SH-SY5Y (cell line): ENCODE data around the gene MAPT.
A peak's percentile ranks its signal among the peaks of the same experiment; 100 is the strongest.

ENCODE experiments used
- GATA2 ChIP-seq: IDR thresholded peaks from 2 replicates; pipeline ENCODE4 v1.6.1; 2011; ENCODE audit warnings: mild to moderate bottlenecking, low read depth, low read length
- GATA3 ChIP-seq: IDR thresholded peaks from 2 replicates; pipeline ENCODE4 v1.6.1; 2011; ENCODE audit warnings: low read depth, mild to moderate bottlenecking, low read length, moderate library complexity

The MAPT gene

GRCh38 chr17:45941395-45941794, 47.0 kb downstream of the MAPT start:
- TF ChIP-seq GATA2: no peak
- no peak for TF ChIP-seq GATA3

GRCh38 chr17:45942284-45942683, 47.9 kb downstream of the MAPT start:
- TF ChIP-seq GATA2 (no peak), GATA3 (no peak)

GRCh38 chr17:45946841-45947256, 52.5 kb downstream of the MAPT start:
- TF ChIP-seq GATA2 (no peak), GATA3 (no peak)

GRCh38 chr17:45948498-45948880, 54.1 kb downstream of the MAPT start:
- peak; percentile 40; the same call in 1 of the 2 replicates for TF ChIP-seq GATA2
- no peak for TF ChIP-seq GATA3

DNA sequence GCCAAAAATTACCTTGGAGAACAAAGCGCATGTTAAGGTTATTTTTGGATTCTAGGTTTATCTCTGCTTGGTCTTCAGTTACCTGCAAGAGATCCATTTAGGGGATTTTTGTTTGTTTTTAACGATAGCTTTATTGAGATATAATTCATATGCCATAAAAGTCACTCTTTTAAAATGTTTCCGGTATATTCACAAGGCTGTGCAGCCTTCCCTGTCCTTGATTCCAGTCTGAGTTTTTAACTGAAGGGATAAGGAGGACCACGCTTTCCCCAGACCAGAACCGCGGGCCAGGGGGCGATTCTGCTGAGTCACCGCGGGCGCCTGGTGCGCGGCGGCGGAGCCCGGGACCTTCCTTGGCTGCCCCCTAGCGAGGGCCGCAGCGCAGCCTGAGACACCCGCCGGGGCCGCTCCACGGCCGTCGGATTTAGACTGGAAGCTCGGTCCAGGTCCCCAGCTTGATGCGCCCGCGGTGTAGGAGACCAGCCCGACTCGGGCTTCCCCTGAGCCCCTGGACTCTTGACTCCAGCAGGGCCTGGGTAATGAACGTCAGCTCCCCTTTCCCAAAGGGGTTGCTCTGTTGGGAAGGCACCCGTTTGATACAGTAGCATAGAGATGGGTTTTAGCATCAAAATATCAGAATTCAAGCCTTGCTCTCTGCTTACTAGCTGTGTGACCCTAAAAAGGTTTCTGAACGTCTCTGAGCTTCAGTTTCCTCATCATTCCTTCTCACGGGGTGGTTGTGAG, 54.7 kb downstream of the MAPT start:
- TF ChIP-seq GATA3 (no peak), GATA2 (no peak)

- TF ChIP-seq GATA2 (no peak), GATA3 (no peak)
Measured at GRCh38 chr17:45949755-45950320, 55.5 kb downstream of the MAPT start.

GRCh38 chr17:45950888-45951287, 56.5 kb downstream of the MAPT start:
- TF ChIP-seq GATA3: no peak

GRCh38 chr17:45951403-45951802, 57.0 kb downstream of the MAPT start:
- 0 out of 2 replicates have a peak, but pooled peaks have one; percentile 32 for TF ChIP-seq GATA2
- no peak for TF ChIP-seq GATA3

- TF ChIP-seq GATA2 (no peak), GATA3 (no peak)
Measured at GRCh38 chr17:45951941-45952340, 57.6 kb downstream of the MAPT start.

DNA sequence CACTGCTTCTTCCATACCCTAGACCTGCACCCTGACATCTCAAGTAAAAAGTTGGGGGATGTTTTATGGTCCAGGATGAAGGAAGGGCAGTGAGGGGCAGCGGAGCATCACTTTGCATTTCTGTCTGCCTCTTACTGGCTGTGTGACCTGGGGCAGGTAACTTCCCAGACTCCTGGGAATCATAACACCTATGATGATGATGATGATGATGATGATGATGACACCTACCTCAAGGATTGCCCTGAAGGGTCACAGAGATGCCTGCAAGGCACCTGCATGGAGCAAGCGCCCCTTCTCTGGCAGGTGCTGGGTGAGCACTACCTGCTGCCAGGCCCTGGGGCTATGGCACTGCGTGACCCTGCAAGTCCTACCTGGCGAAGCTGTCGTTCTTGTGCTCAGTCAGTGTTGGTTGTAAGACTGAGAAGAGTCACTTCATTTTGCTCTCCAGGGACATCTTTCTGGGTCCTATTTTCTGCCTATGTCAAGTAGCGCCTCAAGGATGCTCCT, 58.5 kb downstream of the MAPT start:
- no peak for TF ChIP-seq GATA3
- no peak for TF ChIP-seq GATA2

- TF ChIP-seq GATA3 (no peak), GATA2 (no peak)
Measured at GRCh38 chr17:45953561-45953960, 59.2 kb downstream of the MAPT start.

DNA sequence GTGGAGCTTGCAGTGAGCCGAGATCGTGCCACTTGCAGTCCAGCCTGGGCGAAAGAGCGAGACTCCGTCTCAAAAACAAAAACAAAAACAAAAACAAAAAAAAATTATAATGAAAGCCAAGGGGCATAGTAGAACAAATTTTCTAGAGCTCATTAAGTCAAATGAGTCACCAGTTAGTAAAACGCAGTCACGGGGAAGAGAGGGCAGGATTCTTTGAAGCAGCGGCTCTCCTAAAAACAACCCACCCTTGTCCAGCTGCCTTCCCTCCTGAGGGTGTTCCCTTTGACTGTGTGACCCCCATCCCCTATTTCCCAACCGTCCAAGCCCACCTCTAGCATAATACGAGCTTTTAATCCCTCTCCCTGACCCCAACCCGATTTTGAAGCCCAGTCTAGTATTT, 60.6 kb downstream of the MAPT start:
- TF ChIP-seq GATA3: no peak
- no peak for TF ChIP-seq GATA2

- TF ChIP-seq GATA2 (no peak), GATA3 (no peak)
Measured at GRCh38 chr17:45955326-45955725, 61.0 kb downstream of the MAPT start.

DNA sequence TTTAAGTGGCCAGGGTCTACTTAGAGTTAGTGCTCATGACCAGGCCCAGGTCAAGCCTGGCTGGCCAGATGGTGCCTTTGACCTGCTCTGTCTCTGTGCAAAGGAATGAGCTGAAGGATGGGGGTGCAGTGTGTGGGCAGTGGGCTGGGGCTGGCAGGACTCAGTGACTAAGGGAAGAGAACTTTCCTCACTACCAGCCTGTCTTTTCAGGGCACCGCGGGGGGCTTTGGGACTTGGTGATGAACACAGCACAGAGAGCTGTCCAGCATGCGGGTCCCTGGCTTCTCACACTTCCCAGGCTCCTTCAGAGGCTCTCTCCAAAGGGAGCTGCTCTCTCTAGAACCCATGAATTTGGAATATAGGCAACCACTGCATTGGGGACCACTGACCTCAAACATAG, 61.7 kb downstream of the MAPT start:
- TF ChIP-seq GATA2: no peak
- TF ChIP-seq GATA3: no peak

DNA sequence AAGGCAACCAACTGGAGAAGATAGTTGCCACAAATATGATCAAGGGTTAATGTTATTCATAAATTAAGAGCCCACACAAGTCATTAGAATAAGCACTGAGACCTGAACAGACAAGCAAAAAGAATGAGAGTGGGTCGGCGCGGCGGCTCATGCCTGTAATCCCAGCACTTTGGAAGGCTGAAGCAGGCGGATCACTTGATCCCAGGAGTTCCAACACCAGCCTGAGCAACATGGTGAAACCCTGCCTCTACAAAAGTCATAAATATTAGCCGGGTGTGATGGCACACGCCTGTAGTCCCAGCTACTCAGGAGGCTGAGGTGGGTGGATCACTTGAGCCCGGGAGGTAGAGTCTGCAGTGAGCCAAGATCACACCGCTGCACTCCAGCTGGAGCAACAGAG, 64.0 kb downstream of the MAPT start:
- TF ChIP-seq GATA2 (no peak), GATA3 (no peak)

DNA sequence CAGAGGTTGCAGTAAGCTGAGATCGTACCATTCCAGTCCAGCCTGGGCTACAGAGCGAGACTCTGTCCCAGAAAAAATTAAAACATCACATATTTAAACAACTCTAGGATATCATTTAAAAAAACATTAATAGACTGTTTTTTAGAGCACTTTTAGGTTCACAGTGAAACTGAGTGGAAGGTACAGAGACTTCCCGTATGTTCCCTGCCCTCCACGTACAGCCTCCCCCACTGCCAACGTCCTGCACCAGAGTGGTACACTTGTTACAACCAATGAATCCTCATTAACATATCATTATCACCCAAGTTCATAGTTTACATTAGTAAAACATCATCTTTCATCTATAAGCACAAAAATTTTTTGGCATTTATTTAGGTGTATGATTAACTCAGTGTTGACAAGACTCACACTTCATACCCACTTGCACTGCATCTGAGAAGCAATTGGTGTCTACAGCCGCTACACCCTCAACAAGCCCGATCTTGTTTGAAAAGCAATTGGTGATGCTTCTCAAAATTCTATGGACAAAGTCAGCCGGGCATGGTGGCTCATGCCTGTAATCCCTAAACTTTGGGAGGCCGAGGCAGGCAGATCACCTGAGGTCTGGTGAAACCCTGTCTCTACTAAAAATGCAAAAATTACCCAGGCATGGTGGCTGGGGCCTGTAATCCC, 64.8 kb downstream of the MAPT start:
- TF ChIP-seq GATA2 (no peak), GATA3 (no peak)
